Measurements from ENCODE around the gene ETV6. TPM values are rescaled to one million over a fixed set of nuclear protein-coding genes. Genes with fewer than 3 reads are reported as not detected.
A peak's percentile ranks its signal among the peaks of the same experiment; 100 is the strongest.

ETV6 gene
- total and polyA plus RNA-seq, 2 of the 8 experiments (the other 6 are each of a cell fraction or from before 2014, with no cell fraction given): 5.5 to 23.9 TPM

GRCh38 chr12:11756022-11756421 lies 106.5 kb downstream of the ETV6 start:
- no peak overlapping the region for H2BK120ac ChIP-seq (replicated peaks; ENCODE audit: low read depth, low read length)
- peaks cover 5% of the 10 kb centered on the region; the same call in 1 of the 2 replicates for H3K79me1 ChIP-seq (ENCODE audit: low read depth, low read length)
- no peaks in the 10 kb centered on the region for H3K79me2 ChIP-seq (ENCODE audit: control insufficient read depth in 1 of 2, insufficient read depth in 2 of 2, low read length in 2 of 2)
- no peaks in the 10 kb centered on the region for H3K9me3 ChIP-seq (ENCODE audit: insufficient read depth in 2 of 2, low read depth in 1 of 2, low read length in 1 of 2)
- H3K18ac ChIP-seq (ENCODE audit: extremely low read depth, low read length): no peak overlapping the region
- H3K36me3 ChIP-seq (ENCODE audit: control insufficient read depth in 2 of 4, insufficient read depth in 4 of 4, low read length in 3 of 4): 0 out of 8 replicates have a peak, but pooled peaks cover 0 to 3% (median 0%) of the 10 kb centered on the region in 4 experiments
- no peaks in the 10 kb centered on the region for H4K20me1 ChIP-seq (replicated peaks in 1 of 2; ENCODE audit: control insufficient read depth in 1 of 2, insufficient read depth in 2 of 2, low read length in 2 of 2)
- H3K27me3 ChIP-seq (replicated peaks in 1 of 4; ENCODE audit: control insufficient read depth in 3 of 4, extremely low read depth in 1 of 4, insufficient read depth in 3 of 4, low read length in 3 of 4): no peaks in the 10 kb centered on the region
- FAIRE-seq: no peak
- H2BK20ac ChIP-seq (ENCODE audit: low read length): peak overlapping the region; percentile 49; the same call in 1 of the 2 replicates
- no peak overlapping the region for H2BK15ac ChIP-seq (ENCODE audit: low read length)
- H3K14ac ChIP-seq (ENCODE audit: insufficient read length): no peak overlapping the region
- H4K5ac ChIP-seq (ENCODE audit: insufficient read length, low read depth, low read length): no peak overlapping the region
- H3K23ac ChIP-seq (ENCODE audit: insufficient read length): no peak overlapping the region
- H2AK5ac ChIP-seq (ENCODE audit: low read depth, low read length): no peak overlapping the region
- no peak overlapping the region for H3K27ac ChIP-seq (ENCODE audit: low read depth, low read length)
- H3K4me2 ChIP-seq (ENCODE audit: insufficient read depth in 1 of 2, low read depth in 2 of 2, low read length in 2 of 2): no peak overlapping the region
- no peak overlapping the region for H3K4ac ChIP-seq (replicated peaks; ENCODE audit: insufficient read length, low read depth, low read length)
- H4K8ac ChIP-seq (ENCODE audit: extremely low read depth, insufficient read depth, low read length): no peak overlapping the region
- no peak overlapping the region for H3K56ac ChIP-seq (replicated peaks; ENCODE audit: insufficient read length, low read depth, low read length)
- no peak overlapping the region for H4K91ac ChIP-seq (replicated peaks; ENCODE audit: insufficient read length, low read length)
- H3K4me3 ChIP-seq (ENCODE audit: extremely low read depth in 1 of 4, insufficient read depth in 2 of 4, low read depth in 3 of 4, low read length in 4 of 4): no peak overlapping the region
- no peak overlapping the region for H3K9ac ChIP-seq (replicated peaks in 1 of 4; ENCODE audit: extremely low read depth in 1 of 4, low read depth in 3 of 4, low read length in 3 of 4)
- no peak overlapping the region for H2AFZ ChIP-seq (ENCODE audit: low read length)
- H2BK12ac ChIP-seq (ENCODE audit: low read depth, low read length): no peak overlapping the region
- ChIA-PET CTCF (ENCODE audit: partially characterized antibody) (interaction anchor here (0.6 to 1.0 kb wide), 3 partner anchors 140 to 634 kb away, joined by 3 read pairs; no protein-coding TSS in a partner anchor), POLR2A (ENCODE audit: partially characterized antibody) (no interaction called here)
- H2BK5ac ChIP-seq (ENCODE audit: low read depth, low read length): no peak overlapping the region
- H3K4me1 ChIP-seq (replicated peaks in 1 of 4; ENCODE audit: control insufficient read depth in 3 of 4, insufficient read depth in 4 of 4, low read length in 3 of 4): peaks cover 7 to 19% (median 14%) of the 10 kb centered on the region in 4 experiments
- H3K23me2 ChIP-seq (ENCODE audit: low read depth, low read length): no peaks in the 10 kb centered on the region
- DNase-seq (ENCODE audit: low read depth in 1 of 2, low spot score in 2 of 2): no peak
- WGBS, 2 experiments (ENCODE audit: extremely low coverage in 1 of 2, insufficient coverage in 1 of 2, insufficient read length in 1 of 2, insufficient replicate concordance in 2 of 2, low coverage in 1 of 2, low lambda C conversion rate in 2 of 2, missing lambda C conversion rate in 1 of 2): 100% methylated on average over 2 of the region's 2 CpGs; no CpG with 5 or more reads in 1 of the 2 experiments
- TF ChIP-seq KDM5A (IDR thresholded peaks at IDR 0.05; ENCODE audit: low read length) (no peak), MAX (IDR thresholded peaks at IDR 0.05) (no peak), HDAC6 (IDR thresholded peaks at IDR 0.05; ENCODE audit: low read depth, low read length) (no peak), TBP (IDR thresholded peaks at IDR 0.05; ENCODE audit: low read depth, low read length) (no peak), NANOG (IDR thresholded peaks at IDR 0.05; ENCODE audit: insufficient read depth, low read depth, low read length, poor library complexity, severe bottlenecking) (no peak), CTBP2 (IDR thresholded peaks at IDR 0.05; ENCODE audit: borderline replicate concordance, insufficient read depth, insufficient read length, low read length) (no peak), NRF1 (IDR thresholded peaks at IDR 0.05; ENCODE audit: low read depth, low read length) (no peak), TCF12 (IDR thresholded peaks at IDR 0.05; ENCODE audit: low read depth, low read length) (no peak), E2F6 (IDR thresholded peaks at IDR 0.05) (no peak), CTCF (IDR thresholded peaks at IDR 0.05; ENCODE audit: control extremely low read depth in 1 of 3, insufficient read depth in 1 of 3, low read depth in 1 of 3, low read length in 3 of 3) (no peak)

Data from H1 (cell line).